SK-N-SH (cell line): ENCODE measurements around the gene SPAG8.

Experiments
- CTCF ChIP-seq: fragments of 200-600 bp; sonication (generic); IDR thresholded peaks from 2 replicates; pipeline ENCODE4 v1.6.1; 2017; ENCODE audit warnings: antibody characterized with exemption, mild to moderate bottlenecking, moderate library complexity
- EP300 ChIP-seq, 2 experiments: IDR thresholded peaks; 2 replicates each; pipeline versions ENCODE4 v1.4.0 to v1.6.1; 2012; ENCODE audit warnings: borderline replicate concordance in 1 of 2, low read depth in 1 of 2, low read length in 1 of 2
- GABPA ChIP-seq: IDR thresholded peaks from 2 replicates; pipeline ENCODE4 v1.4.0; 2012; ENCODE audit warnings: low read depth, mild to moderate bottlenecking
- MAX ChIP-seq: IDR thresholded peaks from 2 replicates; pipeline ENCODE4 v1.4.0; 2012; ENCODE audit warnings: low read depth
- MXI1 ChIP-seq: IDR thresholded peaks from 2 replicates; pipeline ENCODE4 v1.6.1; 2012; ENCODE audit warnings: mild to moderate bottlenecking, low read depth, low read length, improper control_type of control experiment
- NRF1 ChIP-seq: IDR thresholded peaks from 2 replicates; pipeline ENCODE4 v1.6.1; 2012; ENCODE audit warnings: low read depth, mild to moderate bottlenecking, low read length
- POLR2AphosphoS5 ChIP-seq: IDR thresholded peaks from 2 replicates; pipeline ENCODE4 v1.6.1; 2012; ENCODE audit warnings: low read depth, low read length
- REST ChIP-seq: IDR thresholded peaks from 2 replicates; pipeline ENCODE4 v1.6.1; 2012; ENCODE audit warnings: mild to moderate bottlenecking, low read depth, low read length, moderate library complexity
- RFX5 ChIP-seq: IDR thresholded peaks from 2 replicates; pipeline ENCODE4 v1.6.1; 2012; ENCODE audit warnings: mild to moderate bottlenecking, improper control_type of control experiment, low read length
- RXRA ChIP-seq: IDR thresholded peaks from 2 replicates; pipeline ENCODE4 v1.4.0; 2012; ENCODE audit warnings: low read depth, mild to moderate bottlenecking, borderline replicate concordance
- USF1 ChIP-seq: IDR thresholded peaks from 2 replicates; pipeline ENCODE4 v1.4.0; 2012; ENCODE audit warnings: low read depth, borderline replicate concordance
- ZBTB33 ChIP-seq: IDR thresholded peaks from 2 replicates; pipeline ENCODE4 v1.4.0; 2012; ENCODE audit warnings: low read depth, borderline replicate concordance

- no peak for TF ChIP-seq NRF1
- TF ChIP-seq GABPA, result no peak
- no peak for TF ChIP-seq RFX5
- TF ChIP-seq CTCF, result no peak
- TF ChIP-seq ZBTB33, result no peak
- TF ChIP-seq MXI1, result no peak
- TF ChIP-seq POLR2AphosphoS5, result no peak
- TF ChIP-seq EP300 (IDR thresholded peaks at IDR 0.05; ENCODE audit: borderline replicate concordance in 1 of 2, low read depth in 1 of 2, low read length in 1 of 2), result no peak
- TF ChIP-seq USF1, result no peak
- TF ChIP-seq MAX, result no peak
- TF ChIP-seq RXRA, result no peak
- no peak for TF ChIP-seq REST
Observed at GRCh38 chr9:35841645-35841900, 29.5 kb upstream of the SPAG8 start.
